Lung (tissue), 12 donors: Measurements from ENCODE around the gene MRPL51. TPM values are rescaled to one million over a fixed set of nuclear protein-coding genes. Genes with fewer than 3 reads are reported as not detected.

ENCODE experiments used
- ATAC-seq: fragments of 200-7000 bp; cut with Tn5 transposase; one replicate; pipeline ENCODE4 v1.9.1; 2020; ENCODE audit warnings: moderate number of reproducible peaks; ENCODE audit not compliant: insufficient read depth, low FRiP score
- DNase-seq, 3 donors: peaks; one replicate each; pipeline ENCODE4 v3.0.0-alpha.2; 2013 to 2017
- H3K27ac ChIP-seq, 2 donors: one replicate each; pipeline ENCODE4 v1.5.1; 2013; ENCODE audit warnings: mild to moderate bottlenecking in 2 of 2, moderate library complexity in 2 of 2, control low read depth in 1 of 2, inconsistent platforms in 1 of 2, low read depth in 1 of 2, low read length in 1 of 2
- H3K27me3 ChIP-seq, 3 donors: one replicate each; pipeline ENCODE4 v1.5.1; 2013; ENCODE audit warnings: low read length in 2 of 3; ENCODE audit not compliant: control insufficient read depth in 3 of 3, insufficient read depth in 3 of 3
- H3K36me3 ChIP-seq, 4 donors: one replicate each; pipeline ENCODE4 v1.5.1; 2013; ENCODE audit warnings: low read length in 4 of 4, mild to moderate bottlenecking in 1 of 4, moderate library complexity in 1 of 4; ENCODE audit not compliant: control insufficient read depth in 4 of 4, insufficient read depth in 4 of 4
- H3K4me1 ChIP-seq, 5 donors: one replicate each; pipeline ENCODE4 v1.5.1; 2013; ENCODE audit warnings: low read length in 5 of 5, mild to moderate bottlenecking in 2 of 5, moderate library complexity in 1 of 5; ENCODE audit not compliant: control insufficient read depth in 5 of 5, insufficient read depth in 5 of 5
- H3K4me3 ChIP-seq: one replicate; pipeline ENCODE4 v1.5.1; 2013; ENCODE audit warnings: mild to moderate bottlenecking, control low read depth, moderate library complexity
- H3K9ac ChIP-seq, 2 donors: one replicate each; pipeline ENCODE4 v1.5.1; 2013; ENCODE audit warnings: low read length in 2 of 2, control low read depth in 1 of 2; ENCODE audit not compliant: insufficient read depth in 1 of 2
- H3K9me3 ChIP-seq, 4 donors: one replicate each; pipeline ENCODE4 v1.5.1; 2013; ENCODE audit warnings: low read length in 3 of 4, mild to moderate bottlenecking in 1 of 4, moderate library complexity in 1 of 4; ENCODE audit not compliant: control insufficient read depth in 4 of 4, insufficient read depth in 3 of 4
- CTCF ChIP-seq: IDR thresholded peaks from 2 replicates; pipeline ENCODE4 v1.5.1; 2012; ENCODE audit warnings: mild to moderate bottlenecking; ENCODE audit errors: control extremely low read depth, extremely low read depth
- WGBS, 2 donors: extraction: QIAGEN DNeasy Blood & Tissue Kit; methylation state at CpG; one replicate each; pipeline ENCODE4 v1.1.7; 2013; 5-methylcytosine and 5-hydroxymethylcytosine counted together
- polyA plus RNA-seq, 2 donors: library from polyadenylated mRNA; stranded (reverse); fragments of 200-250 nt; gene quantifications; one replicate each; pipeline ENCODE4 v1.2.1, GENCODE V29; 2013
- total RNA-seq, 2 donors: library from RNA; depleted of rRNA in 1 of 2; stranded (reverse); fragments of >200 nt in 1 of 2; gene quantifications; one replicate each; pipeline ENCODE4 v1.2.1, GENCODE V29; 2014 to 2021
- donor health status: control.
- donor health status: control.
- donor health status: Bipolar disorder and iron deficiency.
- donor health status: healthy.
- donor health status: DM: yes; HTN: yes; CAD: no.

MRPL51 gene
- total and polyA plus RNA-seq, 4 donors = 34.5 to 123 (median 91.7) TPM

- Histone ChIP-seq H3K4me1 (peaks cover 0 to 5% (median 0%) of the 10 kb centered on the region in 5 donors), H3K36me3 (peaks cover 4 to 58% (median 38%) of the 10 kb centered on the region in 4 donors), H3K9me3 (no peaks in the 10 kb centered on the region), H3K27me3 (no peaks in the 10 kb centered on the region), H3K4me3 (no peak overlapping the region), H3K27ac (peak overlapping the region; percentile 14 to 84), H3K9ac (no peak overlapping the region)
- peak; percentile 30 for ATAC-seq
- DNase-seq = peak; percentile 25 to 50 (median 31)
- WGBS, 2 donors = 24 to 56% methylated on average over 15 of the region's 15 CpGs
- TF ChIP-seq CTCF = no peak
These were observed 31.4 kb downstream of the MRPL51 start for GRCh38 chr12:6461401-6462233.

DNA sequence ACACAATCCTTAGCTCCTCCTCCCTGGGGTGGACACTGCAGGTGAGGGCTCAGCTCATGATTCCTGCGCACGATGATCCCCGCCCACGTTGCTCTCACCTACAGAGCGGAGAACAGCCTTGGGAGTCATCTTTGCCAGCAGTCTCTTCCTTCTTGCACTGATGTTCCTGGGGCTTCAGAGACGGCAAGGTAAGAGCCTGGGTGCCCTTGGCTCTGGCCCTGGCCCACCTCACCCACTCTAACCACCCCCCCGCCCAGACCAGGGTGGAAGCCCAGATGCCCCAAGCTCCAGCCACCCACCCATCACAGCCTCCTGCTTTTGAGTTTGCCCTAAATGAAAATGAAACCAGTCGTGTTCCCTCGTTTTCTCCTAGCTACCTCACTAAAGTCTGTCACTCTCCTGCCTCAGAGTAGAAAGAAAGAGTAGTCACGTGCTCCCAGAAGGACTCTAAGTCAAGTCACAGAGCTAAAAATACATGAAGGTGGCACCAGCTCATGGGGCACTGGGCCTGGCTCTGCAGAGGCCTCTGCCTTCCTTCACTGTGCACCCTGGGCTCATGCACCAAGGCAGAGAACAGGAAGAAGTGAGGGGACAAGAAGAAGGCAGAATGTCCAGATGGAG is 32.2 kb downstream of the MRPL51 start:
- Histone ChIP-seq H3K9ac (no peak overlapping the region), H3K27ac (peak overlapping the region; percentile 55 to 84), H3K27me3 (no peaks in the 10 kb centered on the region), H3K4me1 (peaks cover 0 to 5% (median 0%) of the 10 kb centered on the region in 5 donors), H3K9me3 (no peaks in the 10 kb centered on the region), H3K4me3 (no peak overlapping the region), H3K36me3 (peaks cover 4 to 53% (median 37%) of the 10 kb centered on the region in 4 donors)
- DNase-seq (no peak), ATAC-seq (no peak)
- WGBS, 2 donors = 71 to 74% methylated on average over 10 of the region's 10 CpGs
- no peak for TF ChIP-seq CTCF

GRCh38 chr12:6459004-6459337 is 34.1 kb downstream of the MRPL51 start:
- no peak overlapping the region for H3K27ac ChIP-seq
- TF ChIP-seq CTCF = no peak

More at GRCh38 chr12:6459004-6459337, 34.1 kb downstream of the MRPL51 start:
- Histone ChIP-seq H3K4me1 (peaks cover 0 to 3% (median 0%) of the 10 kb centered on the region in 5 donors), H3K36me3 (peaks cover 4 to 49% (median 23%) of the 10 kb centered on the region in 4 donors), H3K27me3 (no peaks in the 10 kb centered on the region), H3K9ac (no peak overlapping the region), H3K9me3 (no peaks in the 10 kb centered on the region), H3K4me3 (no peak overlapping the region)
- ATAC-seq (no peak), DNase-seq (no peak)
- 95 to 100% methylated on average over 2 of the region's 2 CpGs for WGBS, 2 donors
